Mucosa of descending colon (tissue), 3 donors: ENCODE results near the gene HBP1. TPM values are rescaled to one million over a fixed set of nuclear protein-coding genes. Genes with fewer than 3 reads are reported as not detected.
"Not testable (repeated sequence)": the region's sequence is repeated elsewhere in the genome, so short reads cannot be mapped to it uniquely, and the experiment has no call there.

Source experiments
- ATAC-seq: fragments of 200-7000 bp; cut with Tn5 transposase; one replicate; pipeline ENCODE4 v1.9.1; 2020; ENCODE audit warnings: mild to moderate bottlenecking, moderate library complexity
- DNase-seq, 3 donors: peaks; one replicate each; pipeline ENCODE4 v3.0.0-alpha.2; 2020
- H3K36me3 ChIP-seq: fragments of 200-600 bp; one replicate; pipeline ENCODE4 v1.8.0; 2021; ENCODE audit warnings: low read depth, mild to moderate bottlenecking
- H3K4me1 ChIP-seq: fragments of 200-600 bp; one replicate; pipeline ENCODE4 v1.8.0; 2021; ENCODE audit warnings: low read depth, mild to moderate bottlenecking
- H3K4me3 ChIP-seq: fragments of 200-600 bp; one replicate; pipeline ENCODE4 v1.8.0; 2021; ENCODE audit warnings: mild to moderate bottlenecking
- H3K9me3 ChIP-seq: fragments of 200-600 bp; one replicate; pipeline ENCODE4 v1.8.0; 2021; ENCODE audit warnings: mild to moderate bottlenecking
- CTCF ChIP-seq: fragments of 200-600 bp; IDR thresholded peaks from one replicate; pipeline ENCODE4 v1.8.0; 2022; ENCODE audit warnings: antibody characterized with exemption, mild to moderate bottlenecking
- intact Hi-C, 2 donors: fragments of 100-400 bp; cut with DNase I in 1 of 2; cut with micrococcal nuclease in 1 of 2; formaldehyde crosslinking; loops; one replicate each; pipeline versions ENCODE4 v1.11.0 to v1.11.1; 2022; cut with DNase I, micrococcal nuclease
- total RNA-seq, 3 donors: library from RNA; stranded (reverse); fragmentation: NEBNext Ultra II Directional in 2 of 3; extraction: Animal tissue kit (Norgen Biotek cat#: 25700) in 2 of 3; gene quantifications; one replicate each; pipeline versions ENCODE4 v1.2.1 to v1.2.4, GENCODE V29; 2021 to 2023
- donor health status: DM: no; HTN: no; CAD: no; lungs with moderate emphysema.
- donor health status: DM: no; HTN: no; CAD: no.
- donor health status: DM: no; HTN: yes; CAD: no.

The HBP1 gene
- total RNA-seq, 3 donors from 2014 or later, result 41.2 to 81.5 (median 71.4) TPM

GRCh38 chr7:107151538-107151937 lies 17.3 kb upstream of the HBP1 start:
- Histone ChIP-seq H3K4me3 (no peak overlapping the region), H3K36me3 (no peaks in the 10 kb centered on the region), H3K9me3 (no peaks in the 10 kb centered on the region), H3K4me1 (no peaks in the 10 kb centered on the region)
- ATAC-seq, result no peak
- intact Hi-C loops, result loop anchor here (5.0 to 10.0 kb wide), 2 partner anchors 204 to 357 kb away; no protein-coding TSS in a partner anchor
- TF ChIP-seq CTCF, result no peak
- DNase-seq, result no peak

- no peak overlapping the region for H3K4me3 ChIP-seq
- H3K36me3 ChIP-seq, result no peaks in the 10 kb centered on the region
- no peak for TF ChIP-seq CTCF
- intact Hi-C loops, result loop anchor here (5.0 to 10.0 kb wide), 2 partner anchors 205 to 357 kb away; no protein-coding TSS in a partner anchor
- no peaks in the 10 kb centered on the region for H3K4me1 ChIP-seq
- peak in 1 of 3 donors; percentile 35 for DNase-seq
- H3K9me3 ChIP-seq, result no peaks in the 10 kb centered on the region
- ATAC-seq, result peak; percentile 52
These were observed 16.8 kb upstream of the HBP1 start for GRCh38 chr7:107152011-107152410.

- H3K9me3 ChIP-seq, result no peaks in the 10 kb centered on the region
- DNase-seq, result no peak
- no peak for ATAC-seq
- H3K4me3 ChIP-seq, result no peak overlapping the region
- no peak for TF ChIP-seq CTCF
- no peaks in the 10 kb centered on the region for H3K4me1 ChIP-seq
- intact Hi-C loops, result loop anchor here (5.0 to 10.0 kb wide), 2 partner anchors 208 to 360 kb away; no protein-coding TSS in a partner anchor
- H3K36me3 ChIP-seq, result no peaks in the 10 kb centered on the region
These were observed 14.0 kb upstream of the HBP1 start for GRCh38 chr7:107154826-107155225.

GRCh38 chr7:107155726-107156125 lies 13.1 kb upstream of the HBP1 start:
- intact Hi-C loops, result loop anchor here in 1 of 2 donors (10.0 kb wide), 1 partner anchor 361 kb away; no protein-coding TSS in a partner anchor
- DNase-seq, H3K4me1 ChIP-seq, ATAC-seq, H3K4me3 ChIP-seq, H3K9me3 ChIP-seq, H3K36me3 ChIP-seq: not testable (repeated sequence)

- no peaks in the 10 kb centered on the region for H3K36me3 ChIP-seq
- no peak for TF ChIP-seq CTCF
- no peak for ATAC-seq
- H3K9me3 ChIP-seq, result no peaks in the 10 kb centered on the region
- no peaks in the 10 kb centered on the region for H3K4me1 ChIP-seq
- intact Hi-C loops, result loop anchor here in 1 of 2 donors (10.0 kb wide), 1 partner anchor 362 kb away; no protein-coding TSS in a partner anchor
- no peak overlapping the region for H3K4me3 ChIP-seq
- no peak for DNase-seq
These were observed 11.7 kb upstream of the HBP1 start for GRCh38 chr7:107157091-107157490.

- Histone ChIP-seq H3K4me1 (no peaks in the 10 kb centered on the region), H3K36me3 (no peaks in the 10 kb centered on the region), H3K4me3 (no peak overlapping the region), H3K9me3 (no peaks in the 10 kb centered on the region)
- DNase-seq (no peak), ATAC-seq (no peak)
- intact Hi-C loops, result loop anchor here in 1 of 2 donors (10.0 kb wide), 1 partner anchor 363 kb away; no protein-coding TSS in a partner anchor
- no peak for TF ChIP-seq CTCF
These were observed 10.8 kb upstream of the HBP1 start for GRCh38 chr7:107158028-107158427.
